Stimulated activated CD4-positive, alpha-beta T cell treated with anti-CD3 and anti-CD28 coated beads, Interleukin-12 subunit alpha, Interleukin-12 subunit beta, amount 100 ng/mL, for 48 hours (primary cell): ENCODE results near the gene NAA80.

Source experiments
- DNase-seq, 3 donors: peaks; one replicate each; pipeline ENCODE4 v3.0.0-alpha.2; 2020; ENCODE audit warnings: low read depth in 2 of 3, low spot score in 1 of 3

The NAA80 gene

DNA sequence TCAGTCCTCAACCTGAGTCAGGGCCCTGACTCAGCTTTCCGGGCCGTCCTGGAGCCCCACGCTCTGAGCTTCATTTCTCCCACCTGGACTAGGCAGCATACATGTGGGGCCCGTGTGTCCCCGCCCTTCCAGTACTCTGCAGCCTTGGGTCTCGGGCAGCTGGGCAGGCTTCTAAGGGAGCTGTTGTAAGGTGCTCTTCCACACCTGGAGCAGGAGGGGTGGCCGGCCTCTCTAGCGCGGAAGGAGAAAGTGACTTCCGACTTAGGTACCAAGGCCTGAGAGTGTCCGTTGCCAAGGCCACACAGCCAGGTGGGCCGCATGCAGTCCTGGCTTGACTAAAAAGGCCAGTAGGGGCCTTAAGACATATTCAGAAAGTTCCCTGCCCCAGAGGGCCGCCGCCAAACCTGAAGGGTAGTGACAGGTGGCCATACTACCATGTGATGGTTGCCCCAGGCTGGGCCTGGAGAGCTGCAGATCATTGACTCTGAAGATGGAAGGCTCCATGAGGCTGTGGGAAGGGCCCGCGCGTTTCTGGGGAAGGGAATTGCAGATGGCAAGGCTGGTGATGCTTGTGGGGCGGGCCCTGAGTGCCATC lies 39.7 kb downstream of the NAA80 start:
- no peak for DNase-seq

DNA sequence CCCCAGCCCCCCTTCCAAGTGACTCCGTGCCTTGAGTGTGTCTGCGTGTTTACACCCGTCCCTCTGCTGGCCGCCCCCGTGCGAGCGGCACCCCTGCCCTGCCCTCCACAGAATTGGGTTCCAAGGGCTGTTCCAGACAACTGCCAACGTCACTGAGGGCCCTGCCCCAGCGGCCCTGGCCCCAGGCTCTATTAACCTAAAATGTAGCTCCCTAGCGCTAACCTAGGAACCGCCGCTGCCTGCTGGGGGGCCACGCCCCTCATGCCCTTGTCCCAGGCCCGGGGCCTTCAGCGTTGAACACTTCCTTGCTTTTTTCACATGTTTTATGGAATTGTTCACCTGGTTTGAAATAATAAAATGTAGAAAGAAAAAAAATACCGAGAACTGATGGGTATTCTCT lies 40.2 kb downstream of the NAA80 start:
- DNase-seq, result no peak

- no peak for DNase-seq
These were observed 41.0 kb downstream of the NAA80 start for GRCh38 chr3:50258029-50258680.

DNA sequence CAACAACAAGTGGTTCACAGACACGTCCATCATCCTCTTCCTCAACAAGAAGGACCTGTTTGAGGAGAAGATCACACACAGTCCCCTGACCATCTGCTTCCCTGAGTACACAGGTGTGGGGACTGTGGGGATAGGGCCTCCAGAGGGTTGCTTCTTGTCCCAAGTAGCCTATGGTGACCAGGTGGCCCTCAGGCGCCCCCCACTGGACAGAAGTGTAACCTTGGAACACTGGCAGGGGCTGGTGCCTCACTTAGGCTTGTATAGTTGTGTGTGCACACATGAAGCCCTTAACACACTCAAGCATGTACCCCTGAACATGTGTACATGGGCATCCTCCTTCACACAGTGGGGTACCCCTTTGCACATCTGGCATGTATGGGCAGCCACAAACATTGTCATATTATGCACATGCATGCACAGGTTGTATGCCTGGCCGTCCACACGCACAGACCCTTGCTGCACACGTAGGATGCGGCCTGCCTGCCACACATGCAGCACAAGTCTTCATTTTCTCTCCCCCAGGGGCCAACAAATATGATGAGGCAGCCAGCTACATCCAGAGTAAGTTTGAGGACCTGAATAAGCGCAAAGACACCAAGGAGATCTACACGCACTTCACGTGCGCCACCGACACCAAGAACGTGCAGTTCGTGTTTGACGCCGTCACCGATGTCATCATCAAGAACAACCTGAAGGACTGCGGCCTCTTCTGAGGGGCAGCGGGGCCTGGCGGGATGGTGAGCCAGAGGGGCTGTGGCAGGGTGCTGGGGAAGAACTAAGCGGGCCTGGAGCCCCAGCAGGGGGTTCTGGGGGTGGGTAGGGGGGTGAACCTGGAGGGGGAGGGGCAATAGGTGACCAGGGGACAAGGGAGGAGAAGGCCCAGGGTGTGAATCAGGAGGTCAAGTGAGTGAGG lies 42.0 kb downstream of the NAA80 start:
- DNase-seq, result no peak

GRCh38 chr3:50255251-50255615 lies 44.0 kb downstream of the NAA80 start:
- no peak for DNase-seq

DNA sequence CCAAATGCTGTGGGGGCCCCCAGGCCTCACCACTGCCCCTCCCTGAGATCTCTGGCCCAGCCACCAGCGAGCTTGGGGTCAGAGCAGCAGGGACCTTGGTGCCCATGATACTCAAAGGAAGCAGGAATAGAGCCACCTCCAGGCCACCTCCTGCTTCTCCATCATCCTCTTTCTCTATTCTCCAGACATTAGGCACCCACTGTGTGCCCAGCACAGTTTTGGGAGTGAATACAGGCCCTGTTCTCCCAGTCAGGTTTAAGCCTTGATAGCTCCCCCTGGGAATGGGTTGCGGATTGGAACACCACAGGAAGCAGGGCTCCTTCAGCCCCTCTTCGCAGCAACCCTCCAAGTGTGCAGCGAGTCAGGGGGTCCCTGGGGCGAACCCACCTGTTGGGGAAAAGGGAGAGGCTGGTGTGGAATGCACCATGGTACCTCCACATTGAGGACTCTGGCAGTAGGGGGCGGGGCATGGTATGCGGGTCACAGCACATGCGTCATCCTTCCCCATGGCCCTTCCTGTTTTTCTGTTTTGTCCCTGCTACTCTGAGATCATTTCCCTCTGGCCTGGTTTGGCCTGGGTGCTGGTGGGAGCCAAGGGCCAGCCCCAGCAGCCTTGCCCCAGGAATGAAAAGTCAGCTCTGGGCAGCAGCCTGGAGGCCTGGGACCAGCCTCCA lies 44.5 kb downstream of the NAA80 start:
- no peak for DNase-seq

DNA sequence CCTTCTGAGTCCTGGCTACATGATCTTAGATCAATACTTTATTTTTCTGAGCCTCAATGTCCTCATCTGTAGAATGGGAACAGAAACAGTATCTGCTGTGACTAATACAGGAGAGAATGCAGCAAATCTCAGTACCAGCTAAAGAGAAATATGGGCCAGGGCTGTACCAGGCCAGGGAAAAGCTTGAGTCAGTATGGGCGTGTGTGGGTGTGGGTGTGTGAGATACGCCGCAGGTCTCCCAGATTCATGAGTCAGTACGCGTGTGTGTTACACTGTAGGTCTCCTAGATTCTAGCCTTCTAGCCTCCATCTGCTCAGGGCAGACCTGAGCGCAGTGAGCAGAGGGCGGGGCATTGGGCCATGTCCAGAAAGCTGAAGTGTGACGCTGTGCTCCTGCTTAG lies 48.0 kb downstream of the NAA80 start:
- no peak for DNase-seq

DNA sequence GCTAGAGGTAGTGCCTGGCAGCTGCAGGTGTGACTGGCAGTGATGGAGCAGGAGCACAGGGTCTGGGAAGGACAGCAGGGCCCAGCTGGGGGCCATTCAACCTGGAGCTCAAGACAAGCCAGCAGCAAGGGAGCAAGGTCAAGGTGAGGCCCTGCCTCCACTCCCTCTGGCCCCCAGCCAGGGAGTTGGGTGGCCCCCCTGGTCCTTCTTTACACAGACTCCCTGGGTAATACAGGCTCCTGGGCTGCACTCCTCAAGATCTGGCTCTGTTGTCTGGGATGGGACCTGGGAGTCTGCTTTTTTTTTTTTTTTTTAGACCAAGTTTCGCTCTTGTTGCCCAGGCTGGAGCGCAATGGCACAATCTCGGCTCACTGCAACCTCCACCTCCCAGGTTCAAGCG lies 48.7 kb downstream of the NAA80 start:
- DNase-seq, result no peak

DNA sequence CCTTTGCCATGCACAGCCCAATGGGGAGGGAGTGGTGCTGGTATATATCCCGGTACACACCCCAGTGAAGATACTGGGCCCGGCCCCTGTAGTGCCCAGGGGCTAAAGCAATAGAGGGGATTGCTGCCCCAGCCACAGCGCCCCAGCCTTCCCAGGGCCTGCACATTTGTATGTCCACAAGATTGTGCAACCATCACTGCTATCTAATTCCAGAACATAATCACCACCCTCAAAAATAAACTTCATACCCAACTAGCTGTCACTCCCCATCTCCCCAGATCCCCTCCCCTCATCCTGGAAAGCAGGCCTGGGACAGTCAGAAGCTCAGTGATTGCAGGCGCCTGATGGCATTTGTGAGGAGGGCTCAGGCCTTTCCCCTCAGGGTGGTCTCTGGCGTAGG lies 49.7 kb downstream of the NAA80 start:
- DNase-seq, result no peak

- DNase-seq, result no peak
These were observed 50.8 kb downstream of the NAA80 start for GRCh38 chr3:50248387-50248786.

GRCh38 chr3:50246517-50246954 lies 52.7 kb downstream of the NAA80 start:
- peak; percentile 80 to 85 (median 80) for DNase-seq
